Stimulated activated CD4-positive, alpha-beta T cell treated with anti-CD3 and anti-CD28 coated beads, Interleukin-2, amount 100 ng/mL, for 24 hours (primary cell): ENCODE measurements around the gene SUCLG1.
"Not testable (repeated sequence)": the region's sequence is repeated elsewhere in the genome, so short reads cannot be mapped to it uniquely, and the experiment has no call there.

Source experiments
- DNase-seq, 2 donors: peaks; one replicate each; pipeline ENCODE4 v3.0.0-alpha.2; 2020

The SUCLG1 gene

GRCh38 chr2:84409531-84409930 is 49.5 kb downstream of the SUCLG1 start:
- no peak for DNase-seq

GRCh38 chr2:84402111-84402510 is 57.0 kb downstream of the SUCLG1 start:
- DNase-seq = not testable (repeated sequence)

GRCh38 chr2:84399839-84400238 is 59.2 kb downstream of the SUCLG1 start:
- not testable (repeated sequence) for DNase-seq

GRCh38 chr2:84395820-84396219 is 63.3 kb downstream of the SUCLG1 start:
- no peak for DNase-seq

- DNase-seq = no peak
Measured at GRCh38 chr2:84394628-84395027, 64.5 kb downstream of the SUCLG1 start.

- no peak for DNase-seq
Measured at GRCh38 chr2:84393829-84394228, 65.3 kb downstream of the SUCLG1 start.

- DNase-seq = no peak
Measured at GRCh38 chr2:84389794-84390193, 69.3 kb downstream of the SUCLG1 start.

- DNase-seq = no peak
Measured at GRCh38 chr2:84388921-84389490, 70.1 kb downstream of the SUCLG1 start.

GRCh38 chr2:84388133-84388532 is 70.9 kb downstream of the SUCLG1 start:
- DNase-seq = no peak

GRCh38 chr2:84386336-84387040 is 72.6 kb downstream of the SUCLG1 start:
- no peak for DNase-seq

GRCh38 chr2:84383271-84383670 is 75.8 kb downstream of the SUCLG1 start:
- DNase-seq = no peak

GRCh38 chr2:84380875-84381274 is 78.2 kb downstream of the SUCLG1 start:
- DNase-seq = no peak

- no peak for DNase-seq
Measured at GRCh38 chr2:84378960-84379359, 80.1 kb downstream of the SUCLG1 start.

- DNase-seq = no peak
Measured at GRCh38 chr2:84375020-84375419, 84.1 kb downstream of the SUCLG1 start.

GRCh38 chr2:84373866-84374265 is 85.2 kb downstream of the SUCLG1 start:
- no peak for DNase-seq
